HEK293 (cell line): ENCODE measurements around the gene PPM1G.

Source experiments
- CTCF ChIP-seq: fragments of 450-650 bp; formaldehyde crosslinking; IDR thresholded peaks from 2 replicates; pipeline ENCODE4 v1.5.1; 2016; ENCODE audit warnings: missing biosample characterization, missing genetic modification characterization
- ZNF658 ChIP-seq: fragments of 450-650 bp; formaldehyde crosslinking; IDR thresholded peaks from 2 replicates; pipeline ENCODE4; 2016; ENCODE audit warnings: missing biosample characterization, missing genetic modification characterization

GRCh38 chr2:27381577-27382181 lies 27.7 kb downstream of the PPM1G start:
- TF ChIP-seq CTCF (tag by site-specific recombination): no peak
- no peak for TF ChIP-seq ZNF658
